Stimulated activated CD4-positive, alpha-beta T cell treated with anti-CD3 and anti-CD28 coated beads, Interleukin-2, amount 100 ng/mL, for 24 hours (primary cell): ENCODE data around the gene SLC17A3.

Experiments used
- DNase-seq, 2 donors: peaks; one replicate each; pipeline ENCODE4 v3.0.0-alpha.2; 2020

SLC17A3 gene

GRCh38 chr6:25832670-25833069, 41.4 kb downstream of the SLC17A3 start:
- no peak for DNase-seq

- DNase-seq: no peak
These were observed 41.8 kb downstream of the SLC17A3 start for GRCh38 chr6:25832307-25832662.

GRCh38 chr6:25831532-25832306, 42.3 kb downstream of the SLC17A3 start, which contains the start of gene SLC17A1:
Gene SLC17A1, minus strand, starts transcription at chr6:25832052. Its CDS starts 1,495 bp downstream, at chr6:25830557.
- DNase-seq: no peak

GRCh38 chr6:25830458-25830857, 43.6 kb downstream of the SLC17A3 start:
- no peak for DNase-seq

- DNase-seq: no peak
These were observed 44.7 kb downstream of the SLC17A3 start for GRCh38 chr6:25829375-25829774.

GRCh38 chr6:25821341-25821740, 52.7 kb downstream of the SLC17A3 start:
- no peak for DNase-seq

- no peak for DNase-seq
These were observed 57.8 kb downstream of the SLC17A3 start for GRCh38 chr6:25816252-25816651.

GRCh38 chr6:25815194-25815593, 58.8 kb downstream of the SLC17A3 start:
- no peak for DNase-seq

- DNase-seq: no peak
These were observed 69.2 kb downstream of the SLC17A3 start for GRCh38 chr6:25804804-25805203.

GRCh38 chr6:25801436-25801835, 72.6 kb downstream of the SLC17A3 start:
- no peak for DNase-seq
